CD4-positive, alpha-beta memory T cell (primary cell): ENCODE data around the gene ATG13. TPM values are rescaled to one million over a fixed set of nuclear protein-coding genes. Genes with fewer than 3 reads are reported as not detected.

Source experiments
- CTCF ChIA-PET: fragments of 350-600 bp; sonication (Branson Sonifier 250); formaldehyde crosslinking; loops from one replicate; lab custom pipeline; 2021; ENCODE audit warnings: inconsistent platforms; ENCODE audit not compliant: partially characterized antibody; lab: Charles Lee
- POLR2A ChIA-PET: fragments of 350-600 bp; sonication (Branson Sonifier 250); formaldehyde crosslinking; loops from one replicate; lab custom pipeline; 2021; ENCODE audit not compliant: partially characterized antibody; lab: Charles Lee
- DNase-seq, 5 donors: peaks; one replicate each; pipeline versions ENCODE4 v3.0.0 to v3.0.0-alpha.2; 2020 to 2022; ENCODE audit warnings: mixed read lengths in 1 of 5
- H3K27ac ChIP-seq: one replicate; pipeline ENCODE4 v1.7.0; 2013; ENCODE audit warnings: low read depth, low read length
- H3K27me3 ChIP-seq: 2 replicates; pipeline ENCODE4 v1.7.0; 2013; ENCODE audit warnings: mild to moderate bottlenecking, low read length, moderate library complexity; ENCODE audit not compliant: insufficient read depth
- H3K36me3 ChIP-seq: 2 replicates; pipeline ENCODE4 v1.7.0; 2013; ENCODE audit warnings: mild to moderate bottlenecking, low read length, moderate library complexity; ENCODE audit not compliant: insufficient read depth
- H3K4me1 ChIP-seq: 2 replicates; pipeline ENCODE4 v1.7.0; 2013; ENCODE audit warnings: mild to moderate bottlenecking, low read length, moderate library complexity; ENCODE audit not compliant: insufficient read depth
- H3K4me3 ChIP-seq, 2 donors: one replicate each; pipeline ENCODE4 v1.7.0; 2013; ENCODE audit warnings: low read length in 2 of 2, mild to moderate bottlenecking in 1 of 2
- H3K9me3 ChIP-seq, 2 donors: one replicate each; pipeline ENCODE4 v1.7.0; 2013; ENCODE audit warnings: low read length in 2 of 2, control low read depth in 1 of 2; ENCODE audit not compliant: control insufficient read depth in 1 of 2
- H3K27ac Mint-ChIP-seq, 7 donors: one replicate each; pipeline ENCODE4 v1.8.0; 2020 to 2021; ENCODE audit warnings: mixed read lengths in 7 of 7, mild to moderate bottlenecking in 6 of 7, inconsistent platforms in 3 of 7, moderate library complexity in 3 of 7
- H3K27me3 Mint-ChIP-seq, 2 donors: one replicate each; pipeline ENCODE4 v1.8.0; 2020 to 2021; ENCODE audit warnings: mixed read lengths in 2 of 2
- H3K36me3 Mint-ChIP-seq, 2 donors: one replicate each; pipeline ENCODE4 v1.8.0; 2020 to 2021; ENCODE audit warnings: mixed read lengths in 2 of 2, inconsistent platforms in 1 of 2, mild to moderate bottlenecking in 1 of 2
- H3K4me1 Mint-ChIP-seq, 4 donors: one replicate each; pipeline ENCODE4 v1.8.0; 2020 to 2021; ENCODE audit warnings: mixed read lengths in 4 of 4, mild to moderate bottlenecking in 1 of 4
- H3K4me3 Mint-ChIP-seq, 8 donors: one replicate each; pipeline ENCODE4 v1.8.0; 2020 to 2021; ENCODE audit warnings: mixed read lengths in 8 of 8, mild to moderate bottlenecking in 7 of 8, moderate library complexity in 6 of 8, inconsistent platforms in 3 of 8
- H3K9me3 Mint-ChIP-seq, 8 donors: one replicate each; pipeline ENCODE4 v1.8.0; 2020 to 2021; ENCODE audit warnings: mixed read lengths in 8 of 8, mild to moderate bottlenecking in 5 of 8, inconsistent platforms in 3 of 8, moderate library complexity in 1 of 8
- intact Hi-C: fragments of 100-400 bp; cut with micrococcal nuclease; formaldehyde crosslinking; loops from one replicate; pipeline ENCODE4 v1.15.1; 2023
- polyA plus RNA-seq, 2 donors: library from polyadenylated mRNA; unstranded; fragments of 300-500 nt; fragmentation: Illumina TruSeq; gene quantifications; one replicate each; pipeline ENCODE4 v1.2.3, GENCODE V29; 2021
- total RNA-seq, 2 experiments: library from RNA; stranded (reverse); gene quantifications; one replicate each; pipeline ENCODE4 v1.2.3, GENCODE V29; 2021

ATG13 gene
- total and polyA plus RNA-seq, 4 experiments from 2014 or later = 64.2 to 96.2 (median 76.0) TPM

DNA sequence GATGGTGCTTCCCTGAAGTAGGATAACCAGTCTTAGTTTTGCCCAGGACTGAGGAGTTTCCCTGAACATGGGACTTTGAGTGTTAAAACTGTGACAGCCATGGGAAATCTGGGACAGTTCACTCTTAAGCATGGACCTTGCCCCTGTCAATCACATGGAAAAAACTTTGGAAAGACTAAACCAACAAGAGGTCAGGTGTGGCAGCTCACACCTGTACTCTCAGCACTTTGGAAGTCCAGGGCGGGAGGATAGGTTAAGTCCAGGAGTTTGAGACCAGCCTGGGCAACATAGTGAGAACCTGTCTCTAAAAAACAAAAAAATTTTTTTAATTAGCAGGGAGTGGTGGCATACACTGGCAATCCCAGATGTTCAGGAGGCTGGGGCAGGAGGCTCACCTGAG lies 20.2 kb upstream of the ATG13 start:
- Histone ChIP-seq H3K4me3 (no peak overlapping the region), H3K4me1 (peaks cover 19% of the 10 kb centered on the region), H3K27me3 (no peaks in the 10 kb centered on the region), H3K36me3 (no peaks in the 10 kb centered on the region), H3K9me3 (no peaks in the 10 kb centered on the region), H3K27ac (no peak overlapping the region)
- Mint-ChIP-seq H3K9me3 (no peaks in the 10 kb centered on the region), H3K4me1 (peaks cover 11 to 22% (median 18%) of the 10 kb centered on the region in 4 donors), H3K36me3 (peaks cover 0 to 4% of the 10 kb centered on the region in 2 donors), H3K27me3 (no peaks in the 10 kb centered on the region), H3K27ac (no peak overlapping the region), H3K4me3 (no peak overlapping the region)
- DNase-seq = no peak
- POLR2A ChIA-PET = no interaction called here
- CTCF ChIA-PET = no interaction called here
- intact Hi-C loops = no loop called here

- no peaks in the 10 kb centered on the region for H3K27me3 Mint-ChIP-seq
- no peak overlapping the region for H3K4me3 Mint-ChIP-seq
- H3K36me3 Mint-ChIP-seq = peaks cover 0 to 6% of the 10 kb centered on the region in 2 donors
- H3K4me3 ChIP-seq = no peak overlapping the region
- H3K27ac Mint-ChIP-seq = peak overlapping the region in 1 of 7 donors; percentile 64
- no peaks in the 10 kb centered on the region for H3K9me3 ChIP-seq
- no peaks in the 10 kb centered on the region for H3K36me3 ChIP-seq
- DNase-seq = no peak
- H3K27me3 ChIP-seq = no peaks in the 10 kb centered on the region
- CTCF ChIA-PET = no interaction called here
- POLR2A ChIA-PET = no interaction called here
- intact Hi-C loops = no loop called here
- peaks cover 14% of the 10 kb centered on the region for H3K4me1 ChIP-seq
- no peaks in the 10 kb centered on the region for H3K9me3 Mint-ChIP-seq
- peaks cover 10 to 16% (median 13%) of the 10 kb centered on the region in 4 donors for H3K4me1 Mint-ChIP-seq
- H3K27ac ChIP-seq = no peak overlapping the region
These were observed 19.6 kb upstream of the ATG13 start for GRCh38 chr11:46597609-46598219.

GRCh38 chr11:46599340-46600193 lies 17.8 kb upstream of the ATG13 start:
- Histone ChIP-seq H3K4me3 (no peak overlapping the region), H3K36me3 (no peaks in the 10 kb centered on the region), H3K4me1 (peaks cover 2% of the 10 kb centered on the region), H3K27me3 (no peaks in the 10 kb centered on the region), H3K27ac (no peak overlapping the region), H3K9me3 (no peaks in the 10 kb centered on the region)
- no peak for DNase-seq
- H3K4me1 Mint-ChIP-seq = peaks cover 0 to under 1% (median 0%) of the 10 kb centered on the region in 4 donors
- ChIA-PET POLR2A (interaction anchor here (1.3 kb wide), 1 partner anchor 102 kb away, joined by 3 read pairs; the partner anchor contains the start of gene ZNF408), CTCF (interaction anchor here (0.6 kb wide), 1 partner anchor 9 kb away, joined by 3 read pairs; no protein-coding TSS in a partner anchor)
- H3K27me3 Mint-ChIP-seq = no peaks in the 10 kb centered on the region
- intact Hi-C loops = no loop called here
- H3K36me3 Mint-ChIP-seq = peaks cover 0 to 4% of the 10 kb centered on the region in 2 donors
- H3K9me3 Mint-ChIP-seq = peaks cover 0 to 4% (median 0%) of the 10 kb centered on the region in 8 donors
- H3K27ac Mint-ChIP-seq = peak overlapping the region in 1 of 7 donors; percentile 60
- H3K4me3 Mint-ChIP-seq = no peak overlapping the region

GRCh38 chr11:46600194-46600960 lies 17.0 kb upstream of the ATG13 start:
- Mint-ChIP-seq H3K27ac (peak overlapping the region in 1 of 7 donors; percentile 60), H3K9me3 (peaks cover 0 to 4% (median 0%) of the 10 kb centered on the region in 8 donors), H3K4me3 (no peak overlapping the region), H3K27me3 (no peaks in the 10 kb centered on the region), H3K36me3 (peaks cover 0 to 4% of the 10 kb centered on the region in 2 donors), H3K4me1 (no peaks in the 10 kb centered on the region)
- POLR2A ChIA-PET = interaction anchor here (1.3 kb wide), 1 partner anchor 101 kb away, joined by 3 read pairs; the partner anchor contains the start of gene ZNF408
- no peak for DNase-seq
- Histone ChIP-seq H3K4me1 (no peaks in the 10 kb centered on the region), H3K9me3 (no peaks in the 10 kb centered on the region), H3K36me3 (no peaks in the 10 kb centered on the region), H3K27me3 (no peaks in the 10 kb centered on the region), H3K4me3 (no peak overlapping the region), H3K27ac (no peak overlapping the region)
- CTCF ChIA-PET = no interaction called here
- intact Hi-C loops = no loop called here

- ChIA-PET CTCF (no interaction called here), POLR2A (interaction anchor here (1.3 kb wide), 1 partner anchor 100 kb away, joined by 3 read pairs; the partner anchor contains the start of gene ZNF408)
- no peaks in the 10 kb centered on the region for H3K4me1 Mint-ChIP-seq
- H3K4me3 Mint-ChIP-seq = no peak overlapping the region
- H3K27me3 Mint-ChIP-seq = no peaks in the 10 kb centered on the region
- DNase-seq = no peak
- H3K9me3 Mint-ChIP-seq = peaks cover 0 to 4% (median 0%) of the 10 kb centered on the region in 8 donors
- no peak overlapping the region for H3K27ac Mint-ChIP-seq
- intact Hi-C loops = no loop called here
- Histone ChIP-seq H3K9me3 (no peaks in the 10 kb centered on the region), H3K36me3 (no peaks in the 10 kb centered on the region), H3K4me3 (no peak overlapping the region), H3K27me3 (no peaks in the 10 kb centered on the region), H3K27ac (no peak overlapping the region), H3K4me1 (no peaks in the 10 kb centered on the region)
- peaks cover 0 to 4% of the 10 kb centered on the region in 2 donors for H3K36me3 Mint-ChIP-seq
These were observed 16.2 kb upstream of the ATG13 start for GRCh38 chr11:46601129-46601528.

- Mint-ChIP-seq H3K36me3 (peaks cover 0 to 4% of the 10 kb centered on the region in 2 donors), H3K4me1 (peaks cover 2 to 6% (median 4%) of the 10 kb centered on the region in 4 donors), H3K27me3 (no peaks in the 10 kb centered on the region), H3K4me3 (no peak overlapping the region), H3K9me3 (peaks cover 0 to 4% (median 0%) of the 10 kb centered on the region in 8 donors), H3K27ac (no peak overlapping the region)
- Histone ChIP-seq H3K27ac (no peak overlapping the region), H3K9me3 (no peaks in the 10 kb centered on the region), H3K36me3 (no peaks in the 10 kb centered on the region), H3K27me3 (no peaks in the 10 kb centered on the region), H3K4me3 (no peak overlapping the region), H3K4me1 (no peaks in the 10 kb centered on the region)
- DNase-seq = no peak
- ChIA-PET CTCF (no interaction called here), POLR2A (no interaction called here)
- intact Hi-C loops = no loop called here
These were observed 13.5 kb upstream of the ATG13 start for GRCh38 chr11:46603704-46604308.
